ELR (cell line): Measurements from ENCODE around the gene SEC14L2.
"Not testable (repeated sequence)": the region's sequence is repeated elsewhere in the genome, so short reads cannot be mapped to it uniquely, and the experiment has no call there.

Source experiments
- DNase-seq: peaks from one replicate; pipeline ENCODE4 v3.0.0-alpha.2; 2015; ENCODE audit warnings: low read depth

SEC14L2 gene

DNA sequence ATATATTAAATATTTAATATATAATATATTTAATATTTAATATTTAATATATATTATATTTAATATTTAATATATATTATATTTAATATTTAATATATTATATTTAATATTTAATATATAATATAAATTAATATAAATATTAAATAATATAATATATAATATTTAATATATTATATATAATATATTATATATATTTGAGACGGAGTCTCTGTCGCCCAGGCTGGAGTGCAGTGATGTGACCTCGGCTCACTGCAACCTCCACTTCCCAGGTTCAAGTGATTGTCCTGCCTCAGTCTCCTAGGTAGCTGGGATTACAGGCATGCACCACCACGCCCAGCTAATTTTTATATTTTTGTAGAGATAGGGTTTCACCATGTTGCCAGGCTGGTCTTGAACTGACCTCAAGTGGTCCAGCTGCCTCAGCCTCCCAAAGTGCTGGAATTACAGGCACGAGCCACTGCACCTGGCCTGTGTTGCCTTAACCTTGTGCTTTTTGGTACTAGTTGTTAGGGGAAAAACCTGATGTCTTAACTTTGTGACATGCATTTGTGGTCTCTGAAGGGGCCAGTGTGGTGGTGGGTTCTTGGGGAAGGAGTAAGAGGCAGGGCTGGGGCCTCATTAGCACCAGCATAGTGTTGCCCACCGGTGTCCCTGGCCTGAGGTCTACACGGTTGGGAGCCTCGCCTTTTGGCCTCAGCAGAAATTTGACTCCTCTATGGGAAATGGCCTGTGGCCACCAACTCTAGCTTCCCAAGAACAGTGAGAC is 58.4 kb downstream of the SEC14L2 start:
- DNase-seq, result no peak

DNA sequence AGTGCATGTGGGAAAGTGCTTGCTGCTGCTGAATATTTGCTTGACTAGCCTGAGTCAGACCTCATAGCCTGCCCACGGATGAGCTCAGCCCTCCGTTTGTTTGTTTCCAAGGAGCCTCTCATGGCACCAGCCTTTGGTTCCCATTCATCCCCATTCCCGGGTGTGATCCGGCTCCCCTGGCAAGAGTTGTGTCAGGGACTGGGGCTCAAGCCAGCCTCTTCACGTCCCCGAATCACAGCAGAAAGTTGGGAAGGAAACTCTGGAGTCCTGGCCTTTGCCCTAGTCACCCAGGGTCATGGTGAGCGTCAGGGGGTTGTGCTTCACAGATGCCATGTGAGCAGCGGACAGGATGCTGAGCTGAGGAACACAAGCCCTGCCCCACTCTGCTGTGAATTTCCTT is 61.2 kb downstream of the SEC14L2 start:
- DNase-seq, result peak; percentile 18

DNA sequence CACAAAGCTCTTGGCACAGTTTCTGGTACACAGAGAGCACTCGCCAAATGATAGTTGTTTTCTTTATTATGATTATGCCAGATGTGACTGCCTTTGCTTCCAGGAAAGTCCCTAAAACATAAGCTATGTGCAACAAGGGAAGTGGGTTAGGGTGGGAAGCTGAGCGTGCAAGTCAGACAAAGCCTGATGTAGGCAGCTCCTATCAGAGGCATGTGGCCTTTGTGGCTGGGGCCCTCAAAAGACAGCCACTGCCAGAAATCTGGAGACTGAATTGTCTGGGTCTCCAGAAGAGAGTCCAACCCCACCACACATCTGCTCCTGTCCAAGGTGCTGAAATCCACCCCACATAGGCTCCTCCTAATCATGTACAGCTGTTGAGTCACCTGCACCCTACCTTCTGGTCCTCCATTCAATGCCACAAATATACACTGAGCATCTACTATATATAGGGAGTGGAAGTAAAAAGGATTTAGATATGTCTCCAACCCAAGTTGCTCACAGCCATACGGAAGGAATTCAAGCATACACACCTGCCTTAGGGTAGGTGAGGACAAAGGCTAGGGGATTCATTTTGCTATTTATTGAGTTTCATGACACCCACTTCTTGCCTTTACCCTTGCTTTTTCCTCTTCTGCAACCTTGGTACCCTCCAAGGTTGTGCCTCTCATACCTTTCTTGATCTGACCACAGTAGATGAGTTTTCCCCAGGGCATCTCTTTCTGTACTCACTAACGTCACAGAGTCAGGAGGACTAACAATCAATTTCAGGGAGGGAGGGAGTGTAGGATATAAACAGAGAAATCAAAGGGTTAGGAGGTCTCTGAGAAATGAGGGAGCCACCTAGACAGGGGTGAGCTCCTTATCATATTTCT is 62.6 kb downstream of the SEC14L2 start:
- peak; percentile 37 for DNase-seq

DNA sequence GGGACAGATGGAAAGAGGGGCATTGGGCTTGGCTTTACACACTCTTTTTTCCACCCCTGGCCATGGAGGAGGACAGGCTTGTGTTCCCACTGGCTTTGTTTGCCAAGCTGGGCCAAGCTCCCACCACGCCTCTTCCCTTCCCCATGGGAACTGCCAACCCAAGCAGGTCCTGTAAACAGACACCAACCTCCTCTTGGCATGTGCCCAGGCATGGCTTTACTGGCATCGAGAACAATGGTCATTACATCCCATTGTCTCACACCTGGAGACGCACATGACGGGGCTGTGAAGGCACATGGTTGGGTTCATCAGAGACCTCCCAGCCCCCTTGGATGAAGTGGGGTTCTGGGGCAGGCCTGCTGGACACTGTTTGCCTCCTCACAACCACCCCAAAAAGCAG is 63.3 kb downstream of the SEC14L2 start:
- no peak for DNase-seq

DNA sequence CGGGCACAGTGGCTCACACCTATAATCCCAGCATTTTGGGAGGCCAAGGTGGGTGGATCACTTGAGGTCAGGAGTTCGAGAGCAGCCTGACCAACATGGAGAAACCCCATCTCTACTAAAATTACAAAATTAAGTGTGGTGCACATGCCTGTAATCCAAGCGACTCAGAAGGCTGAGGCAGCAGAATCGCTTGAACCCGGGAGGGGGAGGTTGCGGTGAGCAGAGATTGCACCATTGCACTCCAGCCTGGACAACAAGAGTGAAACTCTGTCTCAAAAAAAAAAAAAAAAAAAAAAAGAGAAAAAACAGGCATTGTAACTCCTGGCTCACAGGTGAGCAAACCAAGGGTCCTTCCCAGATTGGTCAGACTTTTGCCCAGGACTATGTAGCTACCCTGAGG is 63.7 kb downstream of the SEC14L2 start:
- not testable (repeated sequence) for DNase-seq

DNA sequence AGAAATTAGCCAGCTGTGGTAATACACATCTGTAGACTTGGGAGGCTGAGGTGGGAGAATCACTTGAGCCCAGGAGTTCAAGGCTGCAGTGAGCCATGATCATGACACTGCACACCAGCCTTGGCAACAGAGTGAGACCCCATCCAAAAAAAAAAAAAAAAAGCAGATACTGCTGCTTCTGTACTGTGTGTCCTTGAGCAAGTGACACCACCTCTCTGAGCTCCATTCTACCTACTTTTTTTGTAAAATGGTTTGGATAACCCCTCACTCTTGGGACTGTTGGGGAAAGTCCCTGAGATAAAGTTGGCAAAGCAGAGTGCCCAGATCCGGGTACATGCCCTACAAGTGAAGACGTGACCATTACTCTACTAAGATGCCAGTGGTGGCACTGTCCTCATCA is 72.3 kb downstream of the SEC14L2 start:
- no peak for DNase-seq

DNA sequence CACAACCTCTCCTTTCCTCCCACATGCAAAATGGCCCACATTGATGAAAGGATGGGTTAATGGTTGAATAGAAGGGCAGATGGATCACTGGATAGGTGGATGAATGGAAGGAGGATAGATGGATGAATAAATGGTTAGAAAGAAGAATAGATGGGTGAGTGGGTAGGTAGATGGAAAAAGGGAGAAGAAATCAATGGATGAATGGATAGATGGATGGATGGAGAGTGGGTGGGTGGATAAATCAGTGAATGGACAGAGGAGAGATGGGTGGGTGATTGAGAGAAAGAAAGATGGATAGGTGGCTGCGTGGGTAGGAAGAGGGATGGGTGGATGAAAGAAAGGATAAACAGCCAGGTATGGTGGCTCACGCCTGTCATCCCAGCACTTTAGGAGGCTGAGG is 73.8 kb downstream of the SEC14L2 start:
- DNase-seq, result no peak

DNA sequence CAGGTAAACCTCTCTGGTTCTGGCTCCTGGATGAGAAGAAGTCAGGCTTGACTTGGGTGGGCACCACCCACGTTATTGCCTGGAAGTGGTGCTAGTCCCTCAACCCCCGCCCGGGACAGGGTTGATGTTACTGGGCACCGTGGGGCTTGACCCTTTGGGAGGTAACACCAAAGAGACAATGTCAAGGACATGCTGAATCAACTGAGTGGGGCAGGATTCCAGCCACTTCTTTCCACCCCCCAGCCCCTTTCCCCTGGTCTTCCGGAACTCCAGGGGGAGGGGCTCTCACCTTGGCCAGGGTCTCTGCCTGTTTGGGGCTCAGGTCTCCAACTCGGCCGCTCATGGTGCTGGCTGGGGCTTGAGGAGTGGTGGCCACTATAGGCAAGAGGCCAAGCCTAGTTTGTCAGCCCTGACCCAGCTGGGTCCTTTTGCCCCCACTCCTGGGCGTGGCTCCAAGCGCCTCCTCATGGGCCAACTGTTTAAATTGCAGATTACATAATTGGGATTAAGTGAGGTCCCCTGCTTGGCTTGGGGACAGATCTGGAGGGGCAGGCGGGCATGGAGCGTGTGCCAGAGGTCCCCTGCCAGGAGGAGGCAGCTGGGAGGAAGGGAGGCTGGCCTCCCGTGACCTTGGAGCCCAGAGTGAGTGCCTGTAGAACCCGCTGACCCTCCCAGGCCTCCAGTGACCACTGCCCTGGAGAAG is 74.9 kb downstream of the SEC14L2 start, which contains the start of gene SEC14L3:
Gene SEC14L3 (minus strand): TSS at position 402 of the 703 bp plus-strand sequence. CDS start 59 bp downstream, at position 343.
- no peak for DNase-seq

DNA sequence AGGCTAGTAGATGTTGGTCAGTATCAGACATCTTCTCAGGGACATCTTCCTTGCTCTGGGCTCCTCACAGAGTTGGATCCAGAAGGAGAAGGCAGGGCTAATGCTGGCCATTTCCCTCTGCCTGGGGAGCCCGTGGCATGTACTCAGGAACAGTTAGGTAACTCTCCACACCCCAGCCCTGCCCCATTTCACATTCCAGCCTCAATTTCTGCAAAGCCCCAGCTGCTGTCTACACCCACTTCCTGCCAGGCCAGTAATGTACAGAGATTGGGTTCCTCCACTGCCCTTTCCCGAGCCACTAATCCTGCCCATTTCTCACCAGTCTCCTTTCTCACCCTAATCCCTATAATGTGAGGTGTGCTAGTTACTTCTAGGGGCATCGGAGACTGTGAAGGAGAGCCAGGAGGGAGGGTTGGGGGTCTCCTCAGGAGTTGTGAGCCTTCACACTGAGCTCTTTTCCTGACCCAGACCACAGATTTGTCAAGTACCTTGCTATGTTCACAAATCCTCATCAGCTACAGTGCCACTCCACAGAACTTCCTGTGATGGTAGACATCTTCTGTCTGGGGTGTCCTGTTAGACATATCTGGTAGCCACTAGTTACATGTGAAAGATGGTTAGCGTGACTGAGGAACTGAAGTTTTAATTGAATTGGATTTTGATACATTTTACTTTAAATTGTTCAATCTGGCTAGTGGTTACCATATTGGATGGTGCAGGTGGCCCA is 76.3 kb downstream of the SEC14L2 start:
- DNase-seq, result no peak

DNA sequence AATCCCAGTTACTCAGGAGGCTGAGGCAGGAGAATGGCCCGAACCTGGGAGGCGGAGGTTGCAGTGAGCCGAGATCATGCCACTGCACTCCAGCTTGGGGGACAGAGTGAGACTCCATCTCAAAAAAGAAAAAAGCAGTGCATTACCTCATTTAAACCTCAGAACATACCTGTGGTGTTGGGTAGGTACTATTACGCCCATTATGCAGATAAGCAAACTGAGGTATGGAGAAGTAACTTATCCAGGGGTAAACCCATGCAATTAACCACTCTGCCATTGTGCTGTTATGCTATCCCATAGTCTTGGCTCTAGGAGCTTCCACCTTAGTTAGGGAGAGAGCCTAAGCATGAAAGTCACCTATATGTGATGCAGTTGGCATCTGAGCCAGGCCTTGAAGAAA is 77.3 kb downstream of the SEC14L2 start:
- no peak for DNase-seq
